ENCODE results near the gene STXBP6.

DNA sequence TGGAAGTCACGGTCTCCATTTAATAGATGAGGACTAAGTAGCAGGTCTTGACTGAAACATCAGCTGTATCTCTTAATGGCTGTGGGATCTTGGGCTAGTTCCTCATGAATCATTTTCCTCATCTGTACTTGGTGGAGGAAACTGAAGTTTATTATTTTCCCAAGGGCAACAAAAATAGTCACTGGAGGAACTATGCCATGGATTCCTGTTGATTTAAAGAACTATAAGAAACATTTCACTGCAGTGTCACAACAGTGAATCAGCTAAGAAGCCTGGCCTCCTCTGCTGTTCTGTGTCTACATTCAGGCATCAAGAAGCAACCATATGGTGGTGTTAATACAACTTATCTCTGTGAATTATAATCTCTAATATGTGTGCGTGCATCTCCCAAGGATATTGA lies 200.5 kb downstream of the STXBP6 start:
- TF ChIP-seq, protein P1, sequence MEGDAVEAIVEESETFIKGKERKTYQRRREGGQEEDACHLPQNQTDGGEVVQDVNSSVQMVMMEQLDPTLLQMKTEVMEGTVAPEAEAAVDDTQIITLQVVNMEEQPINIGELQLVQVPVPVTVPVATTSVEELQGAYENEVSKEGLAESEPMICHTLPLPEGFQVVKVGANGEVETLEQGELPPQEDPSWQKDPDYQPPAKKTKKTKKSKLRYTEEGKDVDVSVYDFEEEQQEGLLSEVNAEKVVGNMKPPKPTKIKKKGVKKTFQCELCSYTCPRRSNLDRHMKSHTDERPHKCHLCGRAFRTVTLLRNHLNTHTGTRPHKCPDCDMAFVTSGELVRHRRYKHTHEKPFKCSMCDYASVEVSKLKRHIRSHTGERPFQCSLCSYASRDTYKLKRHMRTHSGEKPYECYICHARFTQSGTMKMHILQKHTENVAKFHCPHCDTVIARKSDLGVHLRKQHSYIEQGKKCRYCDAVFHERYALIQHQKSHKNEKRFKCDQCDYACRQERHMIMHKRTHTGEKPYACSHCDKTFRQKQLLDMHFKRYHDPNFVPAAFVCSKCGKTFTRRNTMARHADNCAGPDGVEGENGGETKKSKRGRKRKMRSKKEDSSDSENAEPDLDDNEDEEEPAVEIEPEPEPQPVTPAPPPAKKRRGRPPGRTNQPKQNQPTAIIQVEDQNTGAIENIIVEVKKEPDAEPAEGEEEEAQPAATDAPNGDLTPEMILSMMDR (conservative IDR thresholded peaks at IDR 0.05; ENCODE audit: low read depth, low read length) = no peak
- TF ChIP-seq EZH2 (IDR thresholded peaks at IDR 0.05; ENCODE audit: borderline replicate concordance, low read depth, low read length, poor library complexity, severe bottlenecking) = no peak
